A673 (cell line): Measurements from ENCODE around the gene ARPP21. TPM values are rescaled to one million over a fixed set of nuclear protein-coding genes. Genes with fewer than 3 reads are reported as not detected.

Experiments used
- BruUV-seq: library from RNA; stranded (reverse); fragments of 400-500 nt; replicated peaks from 2 replicates; lab custom pipeline; 2021; lab: Mats Ljungman, UMichigan
- CTCF ChIA-PET: fragments of 300-600 bp; sonication (Branson Sonifier 250); formaldehyde crosslinking; loops from one replicate; lab custom pipeline; 2022; ENCODE audit warnings: antibody characterized with exemption; lab: Charles Lee
- POLR2A ChIA-PET: fragments of 300-600 bp; sonication (Branson Sonifier 250); formaldehyde crosslinking; loops from one replicate; lab custom pipeline; 2022; ENCODE audit warnings: antibody characterized with exemption; ENCODE audit not compliant: low non-redundant PET; lab: Charles Lee
- DNase-seq: peaks from one replicate; pipeline ENCODE4 v3.0.0-alpha.2; 2015; ENCODE audit warnings: low spot score
- H3K27ac ChIP-seq: fragments of 200-600 bp; sonication (generic); 2 replicates; pipeline ENCODE4 v1.5.1; 2016; ENCODE audit warnings: mixed run types, low read depth, mild to moderate bottlenecking, mixed read lengths, antibody characterized with exemption, low read length; ENCODE audit not compliant: poor library complexity, severe bottlenecking
- H3K27me3 ChIP-seq: fragments of 200-600 bp; sonication (generic); replicated peaks from 2 replicates; pipeline ENCODE4 v1.6.1; 2017; ENCODE audit warnings: mixed run types, low read depth, mild to moderate bottlenecking, mixed read lengths, antibody characterized with exemption, low read length; ENCODE audit not compliant: insufficient read depth, poor library complexity
- H3K36me3 ChIP-seq: fragments of 200-600 bp; sonication (generic); 2 replicates; pipeline ENCODE4 v1.6.1; 2016; ENCODE audit warnings: mixed run types, mild to moderate bottlenecking, mixed read lengths, antibody characterized with exemption, low read length; ENCODE audit not compliant: insufficient read depth, poor library complexity, severe bottlenecking
- H3K4me1 ChIP-seq: fragments of 200-600 bp; sonication (generic); 2 replicates; pipeline ENCODE4 v1.6.1; 2017; ENCODE audit warnings: mixed run types, mild to moderate bottlenecking, mixed read lengths, antibody characterized with exemption, low read length; ENCODE audit not compliant: insufficient read depth, poor library complexity, severe bottlenecking
- H3K4me3 ChIP-seq: fragments of 200-600 bp; sonication (generic); 2 replicates; pipeline ENCODE4 v1.5.1; 2016; ENCODE audit warnings: low read depth, mixed run types, mild to moderate bottlenecking, mixed read lengths, low read length; ENCODE audit not compliant: poor library complexity, severe bottlenecking
- H3K9me3 ChIP-seq: fragments of 200-600 bp; sonication (generic); 2 replicates; pipeline ENCODE4 v1.6.1; 2016; ENCODE audit warnings: mixed run types, low read depth, mild to moderate bottlenecking, mixed read lengths, antibody characterized with exemption, low read length; ENCODE audit not compliant: poor library complexity, severe bottlenecking
- EZH2 ChIP-seq: fragments of 200-600 bp; sonication (generic); IDR thresholded peaks from 2 replicates; pipeline ENCODE4 v1.6.1; 2017; ENCODE audit warnings: borderline replicate concordance, low read depth, mild to moderate bottlenecking, mixed read lengths, antibody characterized with exemption, low read length; ENCODE audit not compliant: poor library complexity, severe bottlenecking
- intact Hi-C: fragments of 100-400 bp; cut with micrococcal nuclease; formaldehyde crosslinking; loops from one replicate; pipeline ENCODE4 v1.10.0; 2022; ENCODE audit not compliant: unreplicated experiment
- total RNA-seq: library from RNA; stranded (reverse); gene quantifications from 2 replicates; pipeline ENCODE4 v1.2.3, GENCODE V29; 2021
- TF ChIP-seq, protein P1 (sequence below): fragments of 300-800, 200-600 bp; sonication (generic); conservative IDR thresholded peaks from 2 replicates; pipeline ENCODE4 v1.5.1; 2017; ENCODE audit warnings: low read depth, mild to moderate bottlenecking, antibody characterized with exemption, low read length, moderate library complexity, mixed read lengths

ARPP21 gene
- total RNA-seq, 1 experiment from 2014 or later, result not detected

GRCh38 chr3:35773417-35773816 lies 134.1 kb downstream of the ARPP21 start:
- DNase-seq, result no peak
- no peak overlapping the region for H3K4me3 ChIP-seq
- H3K27ac ChIP-seq, result no peak overlapping the region
- H3K27me3 ChIP-seq, result no peaks in the 10 kb centered on the region
- BruUV-seq, result no TSS peak
- H3K9me3 ChIP-seq, result no peaks in the 10 kb centered on the region
- CTCF ChIA-PET, result no interaction called here
- intact Hi-C loops, result no loop called here
- POLR2A ChIA-PET, result no interaction called here
- no peaks in the 10 kb centered on the region for H3K36me3 ChIP-seq
- TF ChIP-seq, protein P1, sequence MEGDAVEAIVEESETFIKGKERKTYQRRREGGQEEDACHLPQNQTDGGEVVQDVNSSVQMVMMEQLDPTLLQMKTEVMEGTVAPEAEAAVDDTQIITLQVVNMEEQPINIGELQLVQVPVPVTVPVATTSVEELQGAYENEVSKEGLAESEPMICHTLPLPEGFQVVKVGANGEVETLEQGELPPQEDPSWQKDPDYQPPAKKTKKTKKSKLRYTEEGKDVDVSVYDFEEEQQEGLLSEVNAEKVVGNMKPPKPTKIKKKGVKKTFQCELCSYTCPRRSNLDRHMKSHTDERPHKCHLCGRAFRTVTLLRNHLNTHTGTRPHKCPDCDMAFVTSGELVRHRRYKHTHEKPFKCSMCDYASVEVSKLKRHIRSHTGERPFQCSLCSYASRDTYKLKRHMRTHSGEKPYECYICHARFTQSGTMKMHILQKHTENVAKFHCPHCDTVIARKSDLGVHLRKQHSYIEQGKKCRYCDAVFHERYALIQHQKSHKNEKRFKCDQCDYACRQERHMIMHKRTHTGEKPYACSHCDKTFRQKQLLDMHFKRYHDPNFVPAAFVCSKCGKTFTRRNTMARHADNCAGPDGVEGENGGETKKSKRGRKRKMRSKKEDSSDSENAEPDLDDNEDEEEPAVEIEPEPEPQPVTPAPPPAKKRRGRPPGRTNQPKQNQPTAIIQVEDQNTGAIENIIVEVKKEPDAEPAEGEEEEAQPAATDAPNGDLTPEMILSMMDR, result no peak
- TF ChIP-seq EZH2, result no peak
- no peaks in the 10 kb centered on the region for H3K4me1 ChIP-seq

- Histone ChIP-seq H3K4me1 (no peaks in the 10 kb centered on the region), H3K9me3 (no peaks in the 10 kb centered on the region), H3K27ac (no peak overlapping the region), H3K36me3 (no peaks in the 10 kb centered on the region), H3K4me3 (no peak overlapping the region), H3K27me3 (no peaks in the 10 kb centered on the region)
- DNase-seq, result no peak
- ChIA-PET POLR2A (no interaction called here), CTCF (no interaction called here)
- no TSS peak for BruUV-seq
- intact Hi-C loops, result no loop called here
- no peak for TF ChIP-seq EZH2
- TF ChIP-seq, protein P1, result no peak
These were observed 137.0 kb downstream of the ARPP21 start for GRCh38 chr3:35776346-35776745.

GRCh38 chr3:35777065-35777464 lies 137.7 kb downstream of the ARPP21 start:
- TF ChIP-seq, protein P1, result peak; percentile 34; the same call in 1 of the 2 replicates
- TF ChIP-seq EZH2, result no peak
- H3K4me3 ChIP-seq, result no peak overlapping the region
- no TSS peak for BruUV-seq
- intact Hi-C loops, result no loop called here
- CTCF ChIA-PET, result no interaction called here
- POLR2A ChIA-PET, result no interaction called here
- H3K36me3 ChIP-seq, result no peaks in the 10 kb centered on the region
- DNase-seq, result no peak
- no peaks in the 10 kb centered on the region for H3K9me3 ChIP-seq
- no peaks in the 10 kb centered on the region for H3K4me1 ChIP-seq
- no peaks in the 10 kb centered on the region for H3K27me3 ChIP-seq
- H3K27ac ChIP-seq, result no peak overlapping the region
